Retina (tissue), 1 donor: ENCODE measurements around the gene ERC2.
"Not testable (repeated sequence)": the region's sequence is repeated elsewhere in the genome, so short reads cannot be mapped to it uniquely, and the experiment has no call there.

Experiments used
- DNase-seq: peaks from one replicate; pipeline ENCODE4 v3.0.0-alpha.2; 2016

The ERC2 gene

GRCh38 chr3:56303487-56303886 lies 164.8 kb downstream of the ERC2 start:
- DNase-seq: peak; percentile 74

GRCh38 chr3:56302417-56302816 lies 165.8 kb downstream of the ERC2 start:
- no peak for DNase-seq

GRCh38 chr3:56297281-56297840 lies 170.9 kb downstream of the ERC2 start:
- DNase-seq: no peak

- no peak for DNase-seq
These were observed 171.9 kb downstream of the ERC2 start for GRCh38 chr3:56296361-56296760.

GRCh38 chr3:56295161-56295560 lies 173.1 kb downstream of the ERC2 start:
- DNase-seq: no peak

GRCh38 chr3:56294286-56294685 lies 174.0 kb downstream of the ERC2 start:
- no peak for DNase-seq

GRCh38 chr3:56291953-56292352 lies 176.3 kb downstream of the ERC2 start:
- DNase-seq: no peak

- DNase-seq: no peak
These were observed 177.0 kb downstream of the ERC2 start for GRCh38 chr3:56291244-56291680.

GRCh38 chr3:56290374-56290773 lies 177.9 kb downstream of the ERC2 start:
- no peak for DNase-seq

- no peak for DNase-seq
These were observed 180.0 kb downstream of the ERC2 start for GRCh38 chr3:56288258-56288657.

GRCh38 chr3:56282341-56282740 lies 185.9 kb downstream of the ERC2 start:
- DNase-seq: no peak

GRCh38 chr3:56277236-56277635 lies 191.0 kb downstream of the ERC2 start:
- no peak for DNase-seq

GRCh38 chr3:56275120-56275519 lies 193.1 kb downstream of the ERC2 start:
- no peak for DNase-seq

GRCh38 chr3:56269755-56270535 lies 198.3 kb downstream of the ERC2 start:
- DNase-seq: no peak

GRCh38 chr3:56268616-56269383 lies 199.5 kb downstream of the ERC2 start:
- no peak for DNase-seq

- not testable (repeated sequence) for DNase-seq
These were observed 206.4 kb downstream of the ERC2 start for GRCh38 chr3:56261852-56262251.

- DNase-seq: no peak
These were observed 208.0 kb downstream of the ERC2 start for GRCh38 chr3:56260262-56260661.

GRCh38 chr3:56257826-56258225 lies 210.4 kb downstream of the ERC2 start:
- DNase-seq: peak; percentile 28

GRCh38 chr3:56254835-56255234 lies 213.4 kb downstream of the ERC2 start:
- no peak for DNase-seq

GRCh38 chr3:56253941-56254665 lies 214.2 kb downstream of the ERC2 start:
- no peak for DNase-seq

- DNase-seq: peak; percentile 75
These were observed 216.8 kb downstream of the ERC2 start for GRCh38 chr3:56251343-56251945.

GRCh38 chr3:56248021-56248420 lies 220.2 kb downstream of the ERC2 start:
- DNase-seq: no peak

GRCh38 chr3:56238299-56238698 lies 230.0 kb downstream of the ERC2 start:
- no peak for DNase-seq
